Stimulated activated CD4-positive, alpha-beta T cell treated with anti-CD3 and anti-CD28 coated beads, Interleukin-1b, Interleukin-23, amount 100 ng/mL, for 48 hours (primary cell): ENCODE results near the gene CMPK1.
A peak's percentile ranks its signal among the peaks of the same experiment; 100 is the strongest.
"Not testable (repeated sequence)": the region's sequence is repeated elsewhere in the genome, so short reads cannot be mapped to it uniquely, and the experiment has no call there.

Experiments
- DNase-seq: peaks from one replicate; pipeline ENCODE4 v3.0.0-alpha.2; 2020

The CMPK1 gene, protein sequence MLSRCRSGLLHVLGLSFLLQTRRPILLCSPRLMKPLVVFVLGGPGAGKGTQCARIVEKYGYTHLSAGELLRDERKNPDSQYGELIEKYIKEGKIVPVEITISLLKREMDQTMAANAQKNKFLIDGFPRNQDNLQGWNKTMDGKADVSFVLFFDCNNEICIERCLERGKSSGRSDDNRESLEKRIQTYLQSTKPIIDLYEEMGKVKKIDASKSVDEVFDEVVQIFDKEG

DNA sequence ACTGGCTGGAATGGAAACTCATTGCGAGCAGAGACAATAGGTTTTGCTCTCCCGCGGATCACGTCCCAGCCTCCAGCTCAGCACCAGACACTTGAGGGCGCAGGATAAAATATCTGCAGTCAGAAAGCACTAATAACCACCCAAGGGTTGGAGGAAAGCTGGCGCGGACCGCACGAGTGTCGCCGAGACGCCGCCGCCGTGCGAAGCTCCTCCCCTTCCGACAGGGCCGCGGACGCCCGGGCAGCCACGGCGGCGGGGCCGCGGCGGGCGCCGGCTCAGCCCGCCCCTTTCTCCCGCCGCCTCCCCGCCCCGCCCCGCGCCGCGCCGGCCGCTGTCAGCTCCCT, at the start of gene CMPK1:
TSS of gene CMPK1 (plus strand) at position 213 of the 344 bp plus-strand sequence. CDS start 156 bp downstream, outside the sequence.
- DNase-seq: peak; percentile 79

DNA sequence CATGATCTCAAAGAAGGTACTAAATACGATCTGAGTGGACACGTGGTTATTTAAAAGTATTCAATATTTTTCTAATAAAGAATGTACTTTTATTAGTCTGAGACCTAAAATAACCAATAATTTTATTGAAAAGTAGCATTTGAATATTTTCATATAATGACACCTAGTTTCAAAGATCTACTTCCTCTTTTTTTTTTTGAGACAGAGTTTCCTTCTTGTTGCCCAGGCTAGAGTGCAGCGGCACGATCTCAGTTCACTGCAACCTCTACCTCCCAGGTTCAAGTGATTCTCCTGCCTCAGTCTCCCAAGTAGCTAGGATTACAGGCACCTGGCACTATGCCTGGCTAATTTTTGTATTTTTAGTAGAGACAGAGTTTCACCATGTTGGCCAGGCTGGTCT, 45.5 kb upstream of the CMPK1 start:
- not testable (repeated sequence) for DNase-seq

DNA sequence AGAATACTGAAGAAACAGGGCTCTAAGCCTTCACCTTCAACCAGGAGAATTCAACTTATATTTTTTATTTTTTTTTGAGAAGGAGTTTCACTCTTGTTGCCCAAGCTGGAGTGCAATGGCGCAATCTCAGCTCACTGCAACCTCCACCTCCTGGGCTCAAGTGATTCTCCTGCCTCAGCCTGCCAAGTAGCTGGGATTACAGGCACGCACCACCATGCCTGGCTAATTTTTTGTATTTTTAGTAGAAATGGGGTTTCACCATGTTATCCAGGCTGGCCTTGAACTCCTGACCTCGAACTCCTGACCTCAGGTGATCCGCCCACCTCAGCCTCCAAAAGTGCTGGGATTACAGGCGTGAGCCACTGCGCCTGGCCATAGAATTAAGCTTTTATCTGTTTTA, 38.7 kb upstream of the CMPK1 start:
- DNase-seq: not testable (repeated sequence)

DNA sequence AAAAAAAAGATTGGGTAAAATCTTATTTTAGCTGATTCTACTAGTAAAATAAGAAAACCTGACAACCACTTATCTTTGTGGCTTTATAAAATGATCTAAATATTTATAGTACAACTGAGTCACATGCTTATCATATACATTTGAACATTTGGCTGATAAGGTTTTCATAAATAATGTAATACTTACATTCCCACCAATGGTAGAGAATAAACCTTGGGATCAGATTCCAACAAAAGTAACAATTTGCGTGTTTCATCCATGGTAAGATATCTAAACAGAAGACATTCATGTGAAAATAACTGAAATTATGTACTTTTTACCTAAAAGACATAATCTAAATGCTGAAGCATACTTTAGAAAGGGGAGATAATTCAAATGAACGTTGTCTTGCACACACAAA, 38.0 kb upstream of the CMPK1 start:
- no peak for DNase-seq

DNA sequence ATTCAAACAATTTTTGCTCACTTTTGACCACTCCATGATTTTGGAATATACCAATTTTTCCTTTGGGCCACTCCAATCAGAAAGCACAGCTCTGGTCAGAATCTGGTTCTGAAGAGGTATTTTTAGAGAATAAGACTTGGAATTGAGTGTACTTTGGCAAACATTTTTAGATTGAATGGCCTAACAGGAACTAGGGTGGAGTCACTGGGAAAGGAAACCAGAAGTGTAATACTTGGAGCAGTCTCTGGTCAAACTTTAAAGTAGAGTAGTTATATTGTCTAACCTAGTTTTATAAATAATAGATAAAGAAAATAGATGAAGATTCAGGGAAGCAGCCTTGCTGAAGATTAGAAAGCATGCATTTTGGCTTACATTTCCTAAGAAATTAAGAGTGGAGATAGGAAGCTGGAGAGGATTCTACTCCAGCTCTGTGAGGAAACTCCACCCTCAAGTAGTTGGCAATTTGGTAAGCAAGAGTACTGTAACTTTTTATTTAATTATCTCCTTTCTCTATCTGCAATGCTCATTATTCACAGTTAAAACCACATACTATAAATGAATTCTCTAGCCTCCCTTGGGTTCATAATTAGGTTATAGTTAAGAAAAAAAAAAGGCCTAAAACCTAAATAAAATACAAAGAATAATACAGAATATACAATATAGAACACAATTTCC, 35.4 kb upstream of the CMPK1 start:
- no peak for DNase-seq

DNA sequence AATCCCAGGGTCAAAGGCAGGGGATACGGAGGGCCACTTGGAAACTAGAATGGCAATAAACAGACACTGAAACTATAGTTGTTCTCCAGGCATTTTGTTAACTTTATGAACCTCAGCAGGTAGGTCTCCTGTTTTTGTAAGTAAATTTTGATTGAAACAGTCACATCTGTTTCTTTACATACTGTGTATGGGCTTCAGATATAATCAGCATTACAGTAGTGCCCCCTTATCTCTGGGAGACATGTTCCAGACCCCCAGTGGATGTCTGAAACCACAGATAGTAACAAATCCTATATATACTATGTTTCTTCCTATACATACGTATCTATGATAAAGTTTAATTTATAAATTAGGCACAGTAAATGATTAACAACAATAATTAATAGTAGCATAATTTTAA, 31.1 kb upstream of the CMPK1 start:
- no peak for DNase-seq

DNA sequence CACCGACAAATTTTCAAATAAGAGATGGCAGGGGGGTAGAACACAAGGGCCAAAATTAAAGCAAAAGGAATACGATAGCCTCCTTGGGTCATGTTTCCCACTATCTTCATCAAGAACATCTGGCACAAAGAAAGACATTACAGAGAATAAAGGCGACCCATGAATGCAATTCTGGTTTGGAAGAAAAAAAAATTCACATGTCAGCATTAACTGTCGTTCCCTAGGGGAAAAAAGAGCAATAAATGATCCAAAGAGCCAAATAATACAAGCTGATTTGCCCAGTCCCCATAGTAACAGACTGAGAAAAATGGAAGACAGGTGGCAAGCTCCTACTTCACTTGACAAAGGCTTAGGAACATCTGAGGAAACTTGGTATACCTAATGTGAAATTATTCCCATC, 24.2 kb upstream of the CMPK1 start:
- no peak for DNase-seq

DNA sequence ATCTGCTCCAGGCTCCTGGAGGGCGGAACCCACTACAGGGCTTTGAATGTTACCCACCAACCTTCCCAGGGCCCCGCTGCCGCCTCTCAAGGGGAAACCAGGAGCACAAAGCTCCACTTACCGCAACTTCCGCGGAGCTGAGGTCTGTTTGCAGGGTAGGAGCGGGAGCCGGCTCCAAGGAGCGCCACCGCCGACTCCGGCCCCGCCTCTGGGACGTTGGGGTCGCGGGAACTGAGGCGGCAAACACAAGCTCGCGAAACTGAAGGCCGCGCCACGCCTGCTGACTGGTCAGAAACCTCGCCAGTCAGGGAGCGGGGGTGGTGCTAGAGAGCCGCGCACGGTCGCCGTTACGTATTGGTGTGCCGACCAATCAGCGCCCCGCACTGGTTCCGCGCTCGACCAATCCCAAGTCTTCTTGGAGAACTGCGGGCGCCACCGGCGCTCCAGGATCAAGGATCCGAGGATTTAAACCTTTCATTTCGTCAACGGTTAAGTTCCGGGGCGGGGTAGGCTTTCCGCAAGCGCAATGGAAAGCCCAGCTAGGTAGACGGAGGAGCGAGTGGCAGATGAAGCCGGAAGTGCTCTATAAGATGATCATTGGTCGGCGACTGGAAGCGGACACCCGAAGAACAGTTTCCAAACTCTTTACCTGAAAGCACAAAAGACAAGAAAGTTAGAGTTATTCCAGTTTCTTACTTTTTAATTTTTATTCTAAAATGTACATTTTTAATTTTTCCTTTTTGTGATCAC, 19.5 kb upstream of the CMPK1 start, which contains the start of gene STIL:
TSS of gene STIL (minus strand) at position 233 of the 750 bp plus-strand sequence. CDS start 3,828 bp downstream, outside the sequence.
- peak; percentile 99 for DNase-seq

DNA sequence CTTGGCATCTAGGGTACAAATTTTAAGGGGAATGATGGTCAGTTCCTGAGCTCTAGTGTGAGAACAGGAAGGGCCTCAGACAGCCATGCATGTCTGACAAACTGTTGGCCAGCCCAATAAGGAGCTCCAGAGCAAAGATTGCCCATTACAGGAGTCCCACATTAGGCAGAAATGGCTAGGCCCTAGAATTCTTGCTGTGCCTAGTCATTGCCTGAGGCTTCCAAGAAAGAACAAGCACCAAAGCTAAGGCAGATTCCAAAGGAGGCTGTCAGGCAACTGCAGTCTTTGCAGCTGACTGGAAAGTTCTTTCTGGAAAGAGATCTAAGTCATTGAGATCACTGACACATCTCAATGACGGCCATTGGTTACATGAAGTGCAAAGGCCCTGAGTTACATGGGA, 15.7 kb upstream of the CMPK1 start:
- no peak for DNase-seq

DNA sequence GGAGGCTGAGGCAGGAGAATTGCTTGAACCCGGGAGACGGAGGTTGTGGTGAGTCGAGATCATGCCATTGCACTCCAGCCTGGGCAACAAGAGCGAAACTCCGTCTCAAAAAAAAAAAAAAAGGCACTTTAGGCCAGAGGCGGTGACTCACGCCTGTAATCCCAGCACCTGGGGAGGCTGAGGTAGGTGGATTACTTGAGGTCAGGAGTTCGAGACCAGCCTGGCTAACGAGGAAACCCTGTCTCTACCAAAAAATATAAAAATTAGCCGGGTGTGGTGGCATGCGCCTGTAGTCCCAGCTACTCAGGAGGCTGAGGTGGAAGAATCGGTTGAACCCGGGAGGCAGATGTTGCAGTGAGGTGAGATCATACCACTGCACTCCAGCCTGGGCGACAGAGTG, 13.6 kb upstream of the CMPK1 start:
- not testable (repeated sequence) for DNase-seq

DNA sequence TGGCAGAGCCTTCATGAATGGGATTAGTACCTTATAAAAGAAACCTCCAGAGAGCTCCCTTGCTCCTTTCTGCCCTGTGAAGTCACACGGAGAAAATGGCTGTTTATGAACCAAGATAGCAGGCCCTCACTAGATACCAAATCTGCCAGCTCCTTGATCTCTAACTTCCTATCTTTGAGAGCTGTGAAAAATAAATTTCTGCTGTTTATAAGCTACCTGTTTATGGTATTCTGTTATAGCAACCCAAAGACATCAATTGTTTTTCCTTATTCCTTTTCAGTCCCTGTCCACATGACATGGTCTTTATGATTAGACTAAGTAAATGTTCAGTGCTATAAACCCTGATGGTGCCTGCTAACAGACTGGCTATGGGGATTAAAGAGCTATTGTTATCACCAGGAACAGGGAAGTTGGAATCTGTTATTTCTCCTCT, 10.0 kb upstream of the CMPK1 start:
- no peak for DNase-seq

DNA sequence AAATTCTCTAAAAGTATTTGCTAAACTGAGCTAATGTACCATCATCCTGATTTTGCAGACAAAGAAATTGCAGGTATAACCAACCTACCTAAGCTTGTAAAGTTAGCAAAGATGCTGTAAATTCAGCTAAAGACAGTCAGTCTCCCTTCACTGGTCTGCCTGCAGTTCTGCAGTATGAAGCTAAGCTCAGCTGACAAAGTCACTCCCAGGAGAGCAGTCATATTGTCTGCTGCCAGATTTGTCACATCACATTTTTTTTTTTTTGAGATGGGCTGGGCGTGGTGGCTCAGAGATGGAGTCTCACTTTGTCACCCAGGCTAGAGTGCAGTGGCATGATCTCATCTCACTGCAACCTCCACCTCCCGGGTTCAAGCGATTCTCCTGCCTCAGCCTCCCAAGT, 8.9 kb upstream of the CMPK1 start:
- DNase-seq: no peak

DNA sequence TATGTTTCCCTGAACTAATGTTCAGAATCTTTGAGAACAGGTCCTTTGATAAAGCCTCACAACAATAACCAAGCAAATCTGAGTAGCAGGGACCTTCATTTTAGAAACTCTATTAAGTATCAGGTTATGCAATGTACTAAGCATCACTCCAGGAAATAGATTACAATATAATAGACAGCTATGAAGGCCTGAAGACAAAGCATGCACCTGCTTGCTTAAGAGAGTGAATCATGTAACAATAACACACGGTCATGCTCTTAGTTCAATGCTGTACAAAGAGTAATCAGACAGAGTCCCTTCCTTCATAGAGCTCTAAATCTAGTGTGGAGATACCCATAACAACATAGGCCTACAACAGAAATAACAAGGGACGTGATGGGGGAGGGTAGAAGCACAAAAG, 8.1 kb upstream of the CMPK1 start:
- no peak for DNase-seq

DNA sequence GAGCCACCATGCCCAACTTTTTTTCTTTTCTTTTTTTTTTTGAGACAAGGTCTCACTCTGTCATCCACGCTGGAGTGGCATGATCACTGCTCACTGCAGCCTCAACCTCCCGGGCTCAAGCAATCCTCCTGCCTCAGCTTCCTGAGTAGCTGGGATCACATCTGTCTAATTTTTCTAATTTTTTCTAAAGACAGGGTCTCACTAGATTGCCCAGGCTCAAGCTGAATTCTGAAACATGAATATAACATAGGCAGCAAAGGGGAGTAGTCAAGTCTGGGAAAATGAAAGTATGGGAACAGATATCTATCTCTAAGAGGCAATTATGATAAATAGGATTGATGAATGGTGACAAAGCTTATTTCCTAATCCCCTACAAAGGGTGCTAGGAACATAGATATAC, 7.3 kb upstream of the CMPK1 start:
- no peak for DNase-seq

DNA sequence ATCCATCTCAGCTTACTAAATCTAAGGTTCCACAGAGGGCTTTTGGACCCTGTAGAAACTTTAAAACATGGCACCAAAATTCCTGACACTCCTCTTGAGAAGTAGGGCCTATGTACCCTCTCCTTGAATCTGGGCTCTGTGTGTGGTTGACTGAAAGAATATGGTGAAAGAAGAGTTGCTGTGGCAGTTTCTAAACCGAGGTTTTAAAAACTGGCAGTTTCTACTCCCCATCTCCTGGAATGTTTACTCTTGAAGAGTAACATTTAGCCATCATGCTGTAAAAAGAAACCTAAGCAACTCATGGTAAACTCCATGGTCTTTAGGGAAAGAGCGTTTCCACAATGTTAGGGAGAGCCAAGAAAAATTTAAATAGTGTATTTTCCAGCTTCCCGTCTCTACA, 4.6 kb upstream of the CMPK1 start:
- DNase-seq: no peak

DNA sequence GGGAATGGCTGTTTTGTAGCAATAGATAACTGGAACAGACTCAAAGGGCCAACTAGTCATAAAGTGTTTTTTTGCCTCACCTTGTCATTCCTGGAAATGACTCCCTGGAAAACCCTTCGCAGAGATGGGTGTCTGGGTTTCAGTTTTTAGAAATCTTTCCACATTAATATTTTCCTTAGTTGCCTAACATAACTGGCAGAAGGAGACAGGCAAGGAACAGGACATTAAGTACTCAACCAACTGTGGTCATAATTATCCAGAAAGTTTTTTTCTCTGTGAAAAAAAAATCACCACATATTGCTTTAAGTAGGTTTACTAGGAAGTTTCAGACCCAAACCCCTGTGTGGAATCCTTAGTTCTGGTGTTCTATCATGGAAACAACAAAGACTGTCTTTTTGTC, 3.4 kb upstream of the CMPK1 start:
- no peak for DNase-seq

DNA sequence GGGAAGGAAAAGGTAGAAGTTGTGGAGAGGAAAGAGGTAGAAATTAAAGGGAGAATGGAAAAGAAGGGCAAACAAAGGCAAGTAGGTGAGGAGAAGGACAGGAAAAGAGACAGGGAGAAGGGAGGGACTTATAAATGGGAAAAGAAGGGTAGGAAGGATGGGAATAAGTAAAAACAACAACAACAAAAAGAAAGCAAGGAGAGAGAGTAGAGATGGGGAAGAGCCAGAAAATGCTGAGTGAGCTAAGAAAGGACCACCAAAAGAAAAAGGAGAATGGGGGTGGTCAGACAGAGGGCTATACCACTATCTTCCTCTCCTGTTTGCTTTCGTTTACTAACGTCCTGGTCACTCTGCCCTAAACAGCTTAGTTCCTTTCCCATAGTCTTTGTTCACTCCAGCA, 1.7 kb upstream of the CMPK1 start:
- no peak for DNase-seq

DNA sequence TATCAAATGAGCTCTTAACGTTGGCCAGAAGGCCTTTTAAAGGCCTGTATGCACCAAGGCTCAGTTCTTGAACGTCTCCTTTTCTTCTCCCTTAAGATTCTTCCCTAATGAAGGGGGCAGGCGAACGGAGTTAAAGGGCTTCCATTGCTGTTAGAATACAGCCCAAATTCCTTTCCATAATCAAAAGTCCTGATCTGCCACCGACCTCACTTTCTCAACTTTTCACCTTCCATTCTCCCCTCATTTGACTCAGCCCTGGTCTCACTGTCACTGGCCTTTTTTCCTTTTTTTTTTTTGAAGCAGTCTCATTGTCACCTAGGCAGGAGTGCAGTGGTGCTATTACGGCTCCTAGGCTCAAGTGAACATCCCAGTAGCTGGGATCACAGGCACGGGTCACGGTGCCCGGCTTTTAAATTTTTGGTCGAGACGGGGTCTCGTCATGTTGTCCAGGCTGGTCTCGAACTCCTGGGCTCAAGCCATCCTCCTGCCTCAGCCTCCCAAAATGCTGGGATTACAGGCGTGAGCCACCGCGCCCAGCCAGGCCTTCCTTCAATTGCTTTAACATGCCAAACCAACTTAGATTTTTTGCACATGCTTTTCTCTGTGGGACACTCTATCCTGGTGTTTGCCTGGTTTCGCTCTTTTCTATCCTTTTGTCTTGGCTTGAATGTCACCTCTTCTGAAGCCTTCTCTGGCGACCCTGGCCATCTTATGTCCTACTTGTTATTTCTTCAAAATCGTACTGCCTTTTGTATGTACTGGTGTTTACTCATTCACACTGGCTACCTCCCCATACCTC, 612 bp upstream of the CMPK1 start:
- DNase-seq: no peak

DNA sequence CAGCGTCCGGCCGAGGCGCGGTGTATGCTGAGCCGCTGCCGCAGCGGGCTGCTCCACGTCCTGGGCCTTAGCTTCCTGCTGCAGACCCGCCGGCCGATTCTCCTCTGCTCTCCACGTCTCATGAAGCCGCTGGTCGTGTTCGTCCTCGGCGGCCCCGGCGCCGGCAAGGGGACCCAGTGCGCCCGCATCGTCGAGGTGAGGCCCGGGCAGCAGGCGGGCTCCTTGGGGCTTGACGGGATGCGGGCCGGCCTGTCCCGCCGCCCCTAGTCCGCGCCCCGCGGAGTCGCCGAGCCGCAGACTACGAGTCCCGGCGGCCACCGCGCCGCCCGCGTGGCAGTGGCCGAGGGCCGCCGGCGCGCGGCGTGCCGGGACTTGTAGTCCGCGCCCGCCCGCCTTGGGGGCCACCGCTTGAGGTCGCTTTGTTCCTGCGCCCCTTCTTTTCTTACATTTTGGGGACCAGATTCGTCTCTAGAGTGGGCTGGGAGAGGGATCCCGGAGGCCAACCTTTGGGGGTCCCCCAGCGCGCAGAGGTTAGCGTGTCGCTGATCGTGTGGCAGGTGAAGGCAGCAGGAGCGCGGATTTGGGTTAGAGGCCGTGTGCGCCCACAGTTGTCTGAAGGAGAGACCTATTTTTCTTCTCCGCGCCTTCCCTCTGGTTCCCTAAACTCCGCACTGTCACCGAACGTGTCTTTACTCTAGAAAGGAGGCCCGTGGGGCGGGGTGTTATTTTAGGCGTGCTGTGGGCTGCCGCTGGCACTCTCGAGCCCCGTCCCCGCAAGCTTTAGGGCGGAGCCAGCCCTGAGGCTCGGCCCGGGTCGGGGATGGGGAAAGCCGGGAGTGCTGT, 553 bp downstream of the CMPK1 start:
- peak; percentile 69 for DNase-seq

DNA sequence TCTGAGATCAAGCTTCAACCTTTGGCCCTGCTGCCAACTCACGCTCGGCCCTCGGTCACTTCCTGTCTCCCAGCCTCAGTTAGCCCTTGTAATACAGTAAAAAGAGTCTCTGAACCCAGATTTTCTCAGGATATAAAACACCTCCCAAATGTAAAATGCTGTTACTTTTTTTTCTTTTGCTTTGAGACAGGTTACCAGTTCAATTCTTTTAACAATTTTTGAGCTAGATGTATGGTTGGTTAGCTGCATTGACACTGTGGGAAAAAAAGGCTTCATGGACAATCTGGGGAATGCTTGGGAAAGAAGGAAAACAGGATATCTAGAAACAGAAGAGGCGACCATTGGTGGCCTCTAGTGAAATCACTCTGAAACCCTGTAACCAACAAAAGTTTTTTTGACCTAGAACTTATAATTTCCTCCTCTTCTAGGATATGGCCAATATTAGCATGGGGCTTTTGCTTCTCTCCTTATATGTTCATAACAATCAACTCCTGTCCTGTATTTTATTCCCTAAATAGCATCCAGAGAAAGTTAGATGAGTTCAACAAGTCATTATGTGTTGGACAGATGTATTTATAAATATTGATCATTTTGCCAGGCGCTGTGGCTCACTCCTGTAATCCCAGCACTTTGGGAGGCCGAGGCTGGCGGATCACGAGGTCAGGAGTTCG, 1.3 kb downstream of the CMPK1 start:
- DNase-seq: no peak

DNA sequence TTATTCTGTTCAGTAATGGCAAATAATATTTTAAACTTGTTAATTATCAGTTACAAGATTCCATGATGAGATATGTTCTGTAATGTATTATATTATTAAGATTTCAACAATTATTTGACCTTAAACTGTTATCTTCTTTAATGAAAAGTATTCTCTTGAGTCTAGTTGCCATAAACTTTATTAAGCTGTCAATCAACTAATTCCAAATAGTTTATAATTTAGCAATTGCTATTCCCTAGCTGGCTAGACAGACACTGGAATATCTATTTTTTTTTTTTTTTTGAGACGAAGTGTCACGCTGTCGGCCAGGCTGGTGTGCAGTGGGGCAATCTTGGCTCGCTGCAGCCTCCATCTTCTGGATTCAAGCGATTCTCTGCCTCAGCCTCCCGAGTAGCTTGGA, 3.8 kb downstream of the CMPK1 start:
- DNase-seq: no peak
